PFSK-1 (cell line): ENCODE data around the gene EML4.

ENCODE experiments used
- POLR2AphosphoS5 ChIP-seq: IDR thresholded peaks from 2 replicates; pipeline ENCODE4 v1.6.1; 2012; ENCODE audit warnings: low read depth, mild to moderate bottlenecking, control low read depth, low read length, moderate library complexity
- REST ChIP-seq, 2 experiments: IDR thresholded peaks; 2 replicates each; pipeline versions ENCODE4 v1.6.1 to v1.8.0; 2011 to 2012; ENCODE audit warnings: low read depth in 2 of 2, low read length in 2 of 2, control low read depth in 1 of 2, inconsistent platforms in 1 of 2, mild to moderate bottlenecking in 1 of 2, moderate library complexity in 1 of 2; ENCODE audit not compliant: insufficient read depth in 1 of 2
- SIN3A ChIP-seq: IDR thresholded peaks from 2 replicates; pipeline ENCODE4 v1.6.1; 2012; ENCODE audit warnings: mild to moderate bottlenecking, low read length, moderate library complexity, borderline replicate concordance; ENCODE audit not compliant: insufficient read depth
- TAF1 ChIP-seq: IDR thresholded peaks from 2 replicates; pipeline ENCODE4 v1.6.1; 2012; ENCODE audit warnings: low read length, control low read depth, borderline replicate concordance; ENCODE audit not compliant: insufficient read depth

- TF ChIP-seq POLR2AphosphoS5 = no peak
- no peak for TF ChIP-seq REST (IDR thresholded peaks at IDR 0.05; ENCODE audit: insufficient read depth in 1 of 2, low read depth in 2 of 2, low read length in 2 of 2)
- TF ChIP-seq SIN3A = no peak
- TF ChIP-seq TAF1 = no peak
Observed at GRCh38 chr2:42132191-42132965, 36.8 kb upstream of the EML4 start.
